NCI-H1417 treated with DMSO at 0.1 percent for 48 hours (cell line): ENCODE measurements around the gene ACTC1.

Source experiments
- DNase-seq: peaks from one replicate; lab custom pipeline; 2025; lab: John Stamatoyannopoulos, UW

ACTC1 gene

DNA sequence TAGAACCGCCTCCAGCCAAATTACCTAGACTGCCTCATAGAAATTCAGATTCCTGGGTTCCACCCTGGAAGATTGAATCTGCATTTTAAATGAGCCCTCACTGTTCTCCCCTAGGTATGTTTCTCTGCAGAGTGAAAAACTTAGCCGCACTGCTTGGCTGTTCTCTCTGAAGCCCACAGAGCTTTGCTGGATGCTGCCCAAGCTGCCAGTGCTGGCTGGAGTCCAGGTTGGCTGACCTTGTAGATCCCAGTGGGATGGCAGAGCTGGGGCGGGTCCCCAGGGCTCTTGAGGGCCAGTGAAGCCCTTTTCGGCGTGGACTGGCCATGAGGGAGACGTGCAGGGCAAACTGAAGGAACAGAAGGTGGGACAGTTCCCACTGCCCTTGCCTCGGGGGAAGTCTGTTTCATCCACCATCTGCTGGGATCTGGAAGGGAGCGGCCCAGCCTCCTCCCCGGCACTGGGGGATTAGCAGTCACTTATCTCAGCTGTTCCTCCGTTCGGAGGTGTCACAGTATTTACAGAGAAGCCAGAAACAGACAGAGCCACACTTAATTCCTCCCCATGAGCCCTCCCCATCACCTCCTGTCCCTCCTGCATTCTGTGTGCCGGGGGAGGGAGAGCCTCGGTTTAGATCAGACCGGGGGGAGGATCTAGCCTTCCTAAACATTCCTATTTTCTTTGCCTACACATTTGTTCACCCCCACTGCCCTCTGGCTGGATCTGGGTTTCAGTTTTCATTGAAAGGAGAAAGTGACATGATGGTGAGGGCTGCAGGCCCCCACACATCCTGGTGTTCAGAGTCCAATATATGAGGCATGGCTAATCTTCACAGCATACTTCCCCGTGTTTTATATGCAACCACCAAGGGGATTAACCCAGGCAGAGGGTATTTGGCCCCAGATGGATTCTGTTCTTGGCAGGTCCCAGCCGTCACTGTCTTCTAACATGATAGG lies 4.1 kb upstream of the ACTC1 start:
- no peak for DNase-seq

- DNase-seq: no peak
Measured at GRCh38 chr15:34796847-34797435, 1.6 kb upstream of the ACTC1 start.

GRCh38 chr15:34794590-34795206 lies 651 bp downstream of the ACTC1 start:
- no peak for DNase-seq

DNA sequence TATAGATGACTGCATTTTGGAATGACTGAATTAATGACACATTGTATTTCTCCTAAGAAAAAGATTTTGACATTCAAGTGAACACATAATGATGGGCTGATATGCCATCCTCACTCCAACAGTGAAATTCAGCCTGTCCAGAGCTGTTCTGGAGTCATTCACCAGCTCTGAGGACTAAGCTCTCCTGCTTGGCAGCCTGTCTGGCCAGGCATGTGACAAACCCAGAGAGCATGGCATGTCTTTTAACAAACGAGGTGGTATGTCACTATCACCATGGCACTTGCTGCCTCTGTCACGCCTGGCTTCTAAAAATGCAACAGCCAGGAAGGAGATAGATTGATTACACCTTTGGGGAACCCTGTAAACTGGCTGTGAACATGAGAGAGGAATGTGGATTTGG lies 1.4 kb downstream of the ACTC1 start:
- no peak for DNase-seq

- no peak for DNase-seq
Measured at GRCh38 chr15:34793071-34793470, 2.3 kb downstream of the ACTC1 start.

- no peak for DNase-seq
Measured at GRCh38 chr15:34791701-34792100, 3.6 kb downstream of the ACTC1 start.

- no peak for DNase-seq
Measured at GRCh38 chr15:34790121-34790520, 5.2 kb downstream of the ACTC1 start.

DNA sequence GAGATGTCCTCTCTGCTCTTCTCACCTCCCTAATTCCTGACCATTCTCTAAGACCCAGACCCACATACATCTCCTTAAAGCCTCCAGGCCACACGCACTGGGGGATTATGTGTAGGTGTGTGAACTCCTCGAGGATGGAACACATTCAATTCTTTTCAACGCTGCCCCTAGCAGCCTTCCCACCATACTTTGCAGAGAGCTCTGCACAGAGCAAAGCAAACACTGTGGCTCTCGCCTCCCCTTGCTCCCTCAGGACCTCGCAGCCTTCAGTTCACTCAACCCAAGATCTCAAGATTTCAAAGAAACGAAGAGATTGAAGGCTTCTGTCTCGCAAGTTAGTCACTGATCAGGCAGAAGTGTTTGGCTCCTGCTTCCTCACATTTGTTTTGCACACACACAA lies 6.0 kb downstream of the ACTC1 start:
- no peak for DNase-seq

- DNase-seq: no peak
Measured at GRCh38 chr15:34786206-34786605, 9.1 kb downstream of the ACTC1 start.

DNA sequence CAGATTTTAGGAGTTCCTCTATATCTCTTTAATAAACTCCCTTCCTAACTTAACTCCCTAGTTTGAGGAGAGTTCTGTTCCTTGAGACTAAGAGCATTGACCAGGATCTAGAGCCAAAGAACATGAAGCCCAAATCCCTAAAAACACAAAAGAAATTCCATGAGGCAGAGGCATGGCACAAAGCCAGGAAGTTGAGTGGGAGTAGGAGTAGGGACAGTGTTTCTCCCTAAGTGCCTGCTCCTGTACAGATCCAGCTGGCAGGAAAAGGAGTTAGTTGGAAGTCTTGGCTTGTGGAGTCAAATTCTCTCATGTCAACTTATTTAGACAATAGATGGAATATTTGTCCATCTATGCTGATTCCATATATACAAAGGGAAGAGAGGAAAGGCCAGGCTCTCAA lies 11.4 kb downstream of the ACTC1 start:
- no peak for DNase-seq

GRCh38 chr15:34783431-34783830 lies 11.9 kb downstream of the ACTC1 start:
- no peak for DNase-seq

DNA sequence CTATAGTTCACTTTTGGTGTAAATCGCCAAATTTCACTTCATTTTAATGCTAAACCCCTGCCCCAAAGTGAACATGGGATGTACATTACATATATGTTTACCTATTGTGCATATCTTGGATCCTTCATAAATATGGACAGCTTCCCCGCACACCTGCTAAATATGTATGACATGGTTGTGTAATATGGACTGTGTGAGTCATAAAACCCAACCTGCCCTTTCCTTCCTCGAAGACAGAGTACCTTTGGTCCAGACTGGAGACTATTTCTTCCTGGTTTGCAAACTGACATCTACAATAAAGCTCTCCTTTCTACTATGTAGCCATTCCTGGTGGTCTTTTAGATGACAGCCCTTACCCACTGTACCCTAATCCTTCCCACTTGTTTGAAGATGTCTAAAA lies 12.4 kb downstream of the ACTC1 start:
- no peak for DNase-seq

DNA sequence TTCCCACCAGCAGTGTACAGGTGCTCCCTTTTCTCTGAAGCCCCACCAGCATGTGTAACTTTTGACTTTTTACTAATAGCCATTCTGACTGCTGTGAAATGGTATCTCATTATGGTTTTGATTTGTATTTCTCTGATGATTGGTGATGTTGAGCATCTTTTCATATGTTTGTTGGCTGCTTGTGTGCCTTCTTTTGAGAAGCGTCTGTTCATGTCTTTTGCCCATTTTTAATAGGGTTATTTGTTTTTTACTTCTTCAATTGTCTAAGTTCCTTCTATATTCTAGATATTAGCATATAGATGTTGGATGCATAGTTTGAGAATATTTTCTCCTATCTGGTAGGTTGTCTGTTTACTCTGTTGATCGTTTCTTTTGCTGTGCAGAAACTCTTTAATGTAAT lies 14.6 kb downstream of the ACTC1 start:
- DNase-seq: no peak

DNA sequence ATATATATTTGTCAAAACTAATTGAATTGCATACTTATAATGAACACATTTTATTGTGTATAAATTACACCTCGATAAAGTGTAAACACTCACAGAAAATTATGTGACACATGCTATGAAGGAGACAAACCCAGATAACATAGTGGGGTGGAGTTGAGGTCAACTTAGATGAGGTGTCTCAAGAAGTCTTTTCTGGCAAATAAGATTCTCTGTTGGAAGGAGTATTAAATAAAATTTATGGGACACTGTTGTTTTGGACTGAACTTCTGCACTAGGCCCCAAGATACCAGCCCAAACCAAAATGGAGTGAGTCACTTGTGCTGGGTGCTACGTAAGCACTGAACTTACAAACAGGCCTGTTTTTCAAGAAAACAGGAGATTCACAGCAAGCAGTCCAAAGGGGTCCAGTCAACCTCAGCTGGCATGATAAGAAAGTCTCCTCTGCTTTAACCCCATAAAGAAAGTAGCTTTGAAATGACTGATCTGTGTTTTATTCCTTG lies 18.7 kb downstream of the ACTC1 start:
- no peak for DNase-seq

GRCh38 chr15:34773917-34774316 lies 21.4 kb downstream of the ACTC1 start:
- no peak for DNase-seq

DNA sequence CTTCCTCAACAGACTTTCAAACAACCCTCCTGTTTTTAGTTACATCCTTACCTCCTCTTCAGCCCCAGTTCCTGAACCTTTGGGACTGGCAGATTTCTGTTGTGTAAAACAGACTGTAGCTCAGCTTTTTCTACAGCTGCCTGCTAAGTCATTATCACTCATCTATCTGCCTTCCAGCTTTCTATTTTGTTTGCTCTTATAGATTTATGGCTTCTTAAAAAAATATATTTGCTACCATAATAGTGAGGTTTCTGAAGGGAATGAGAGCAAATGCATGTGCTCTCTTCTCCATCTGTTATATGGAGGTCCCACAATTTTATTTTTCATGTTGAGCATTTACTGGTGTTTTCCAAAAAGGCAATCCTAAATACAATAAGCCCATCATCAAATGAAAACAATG lies 22.3 kb downstream of the ACTC1 start:
- DNase-seq: peak; percentile 40

DNA sequence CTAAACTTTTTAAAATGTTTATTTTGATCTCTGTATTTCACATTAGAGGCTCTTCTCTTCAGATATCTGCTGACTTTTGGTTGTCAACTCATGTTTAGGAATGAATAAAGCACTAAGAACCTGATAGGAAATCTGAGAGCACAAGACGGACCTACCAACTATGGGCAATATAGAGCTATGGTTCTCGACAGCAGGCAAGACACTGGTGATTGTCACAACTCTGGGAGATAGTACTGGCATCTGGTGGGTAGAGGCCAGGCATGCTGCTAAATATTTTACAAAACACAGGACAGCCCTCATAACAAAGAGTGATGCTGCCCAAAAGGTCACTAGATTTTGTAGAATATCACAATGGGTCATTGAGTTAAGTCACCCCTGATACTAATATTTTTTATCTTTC lies 23.0 kb downstream of the ACTC1 start:
- no peak for DNase-seq

GRCh38 chr15:34769711-34770110 lies 25.6 kb downstream of the ACTC1 start:
- DNase-seq: no peak

- no peak for DNase-seq
Measured at GRCh38 chr15:34768530-34768929, 26.8 kb downstream of the ACTC1 start.

- no peak for DNase-seq
Measured at GRCh38 chr15:34765741-34766140, 29.6 kb downstream of the ACTC1 start.

DNA sequence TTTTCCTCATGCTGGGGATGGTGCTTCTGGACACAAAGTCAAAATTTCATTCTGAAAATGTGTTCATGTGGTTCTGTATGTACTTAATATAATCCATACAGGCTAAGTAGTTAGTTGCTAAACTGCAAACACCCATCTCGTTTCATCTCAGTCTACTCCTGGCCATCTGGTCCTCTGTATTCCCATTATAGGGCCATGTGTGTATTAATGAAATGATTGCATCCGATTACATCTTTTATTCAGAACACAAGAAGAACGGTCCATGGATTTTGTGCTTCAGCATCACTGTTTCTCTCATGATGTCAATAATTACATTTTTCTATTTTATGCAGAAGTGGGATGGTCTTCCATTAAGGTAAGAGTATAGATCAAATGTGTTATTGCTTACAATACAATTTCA lies 34.4 kb downstream of the ACTC1 start:
- no peak for DNase-seq

DNA sequence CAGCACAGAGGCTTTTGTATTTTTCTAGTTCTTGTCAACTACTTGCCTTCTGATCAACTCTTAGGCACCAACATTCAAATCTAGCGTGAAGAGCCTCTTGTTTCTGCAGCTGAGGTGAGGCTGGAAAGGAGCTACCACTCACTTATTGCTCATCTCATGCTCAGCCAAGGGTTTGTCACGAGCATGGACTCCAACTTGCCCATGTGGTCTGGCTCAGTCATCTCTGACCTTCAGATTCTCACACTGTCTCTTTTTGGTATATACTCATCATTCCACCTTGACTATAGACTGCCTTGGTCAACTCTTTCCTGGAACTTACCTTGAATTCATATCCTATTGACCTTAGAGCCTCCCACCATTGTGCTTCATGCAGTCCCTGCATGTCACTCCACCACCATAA lies 35.4 kb downstream of the ACTC1 start:
- no peak for DNase-seq

- DNase-seq: peak; percentile 41
Measured at GRCh38 chr15:34759347-34759746, 36.0 kb downstream of the ACTC1 start.
